PC-3 (cell line): ENCODE measurements around the gene USP8.

ENCODE experiments used
- CTCF ChIP-seq: fragments of 300-600 bp; sonication (generic); conservative IDR thresholded peaks from 2 replicates; pipeline ENCODE4 v1.5.1; 2017; ENCODE audit warnings: antibody characterized with exemption, low read depth, mild to moderate bottlenecking, low read length
- EZH2 ChIP-seq: fragments of 300-600 bp; sonication (generic); IDR thresholded peaks from one replicate; pipeline ENCODE4 v1.6.1; 2017; ENCODE audit warnings: antibody characterized with exemption, mild to moderate bottlenecking, low read length; ENCODE audit not compliant: unreplicated experiment

DNA sequence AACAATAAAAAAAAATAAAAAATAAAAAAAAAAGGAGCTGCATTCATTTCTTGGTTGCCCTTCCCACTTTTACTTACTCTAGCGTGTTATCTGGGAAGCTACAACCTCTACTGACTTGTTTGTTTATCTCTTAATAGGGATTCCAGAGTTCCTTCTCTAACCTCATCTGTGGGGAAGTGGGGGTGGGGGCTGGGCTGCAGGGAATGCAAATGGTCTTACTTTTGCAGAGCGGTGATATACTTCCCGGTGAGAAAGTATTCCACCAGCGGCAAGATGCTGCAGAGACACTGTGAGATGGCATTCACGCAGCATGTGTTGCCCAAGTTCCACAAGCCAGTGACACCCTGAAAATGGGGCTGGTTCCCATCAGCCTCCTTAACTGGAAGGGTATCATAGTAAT is 120.2 kb downstream of the USP8 start:
- TF ChIP-seq CTCF = no peak
- TF ChIP-seq EZH2 = no peak
